Activated CD4-positive, alpha-beta memory T cell treated with anti-CD3 and anti-CD28 coated beads, Interleukin-2, amount 10 ng/mL, durations not matched to agents 7 days and 5 days (primary cell): ENCODE results near the gene NLRP11. TPM values are rescaled to one million over a fixed set of nuclear protein-coding genes. Genes with fewer than 3 reads are reported as not detected.
"Not testable (repeated sequence)": the region's sequence is repeated elsewhere in the genome, so short reads cannot be mapped to it uniquely, and the experiment has no call there.

Source experiments
- CTCF ChIA-PET: fragments of 350-600 bp; sonication (Branson Sonifier 250); formaldehyde crosslinking; loops from one replicate; lab custom pipeline; 2021; ENCODE audit warnings: antibody characterized with exemption, inconsistent platforms; lab: Charles Lee
- POLR2A ChIA-PET: fragments of 350-600 bp; sonication (Branson Sonifier 250); formaldehyde crosslinking; loops from one replicate; lab custom pipeline; 2021; ENCODE audit warnings: antibody characterized with exemption; lab: Charles Lee
- DNase-seq: peaks from one replicate; pipeline ENCODE4 v3.0.0-alpha.2; 2020
- H3K27ac Mint-ChIP-seq: one replicate; pipeline ENCODE4 v1.8.0; 2021; ENCODE audit warnings: mild to moderate bottlenecking, mixed read lengths
- H3K27me3 Mint-ChIP-seq: one replicate; pipeline ENCODE4 v1.8.0; 2021; ENCODE audit warnings: mixed read lengths
- H3K36me3 Mint-ChIP-seq: one replicate; pipeline ENCODE4 v1.8.0; 2021; ENCODE audit warnings: low read depth, mixed read lengths
- H3K4me1 Mint-ChIP-seq: one replicate; pipeline ENCODE4 v1.8.0; 2021; ENCODE audit warnings: mixed read lengths
- H3K4me3 Mint-ChIP-seq: one replicate; pipeline ENCODE4 v1.8.0; 2021; ENCODE audit warnings: mild to moderate bottlenecking, mixed read lengths
- H3K9me3 Mint-ChIP-seq: one replicate; pipeline ENCODE4 v1.8.0; 2021; ENCODE audit warnings: mixed read lengths
- total RNA-seq, 2 experiments: library from RNA; stranded (reverse); gene quantifications; one replicate each; pipeline ENCODE4 v1.2.3, GENCODE V29; 2021

The NLRP11 gene
- total RNA-seq, 2 experiments from 2014 or later = not detected

GRCh38 chr19:55766466-55766865 is 65.3 kb downstream of the NLRP11 start:
- peaks cover 3% of the 10 kb centered on the region for H3K9me3 Mint-ChIP-seq
- DNase-seq = no peak
- H3K4me1 Mint-ChIP-seq = no peaks in the 10 kb centered on the region
- H3K36me3 Mint-ChIP-seq = no peaks in the 10 kb centered on the region
- POLR2A ChIA-PET = no interaction called here
- no peak overlapping the region for H3K27ac Mint-ChIP-seq
- H3K27me3 Mint-ChIP-seq = peaks cover 1% of the 10 kb centered on the region
- H3K4me3 Mint-ChIP-seq = no peak overlapping the region
- CTCF ChIA-PET = no interaction called here

- POLR2A ChIA-PET, DNase-seq, H3K27me3 Mint-ChIP-seq, H3K9me3 Mint-ChIP-seq, H3K4me1 Mint-ChIP-seq, H3K4me3 Mint-ChIP-seq, H3K27ac Mint-ChIP-seq, CTCF ChIA-PET, H3K36me3 Mint-ChIP-seq: not testable (repeated sequence)
Observed at GRCh38 chr19:55758797-55759196, 73.0 kb downstream of the NLRP11 start, which contains the start of gene RFPL4A. RFPL4A (plus strand) TSS chr19:55759097; CDS start chr19:55761801, 2,704 bp downstream.

- POLR2A ChIA-PET, H3K27me3 Mint-ChIP-seq, H3K27ac Mint-ChIP-seq, H3K36me3 Mint-ChIP-seq, H3K4me1 Mint-ChIP-seq, H3K9me3 Mint-ChIP-seq, CTCF ChIA-PET, DNase-seq, H3K4me3 Mint-ChIP-seq: not testable (repeated sequence)
Observed at GRCh38 chr19:55756808-55757207, 75.0 kb downstream of the NLRP11 start.

GRCh38 chr19:55753401-55753800 is 78.4 kb downstream of the NLRP11 start:
- Mint-ChIP-seq H3K4me3 (no peak overlapping the region), H3K4me1 (no peaks in the 10 kb centered on the region), H3K27me3 (no peaks in the 10 kb centered on the region), H3K36me3 (no peaks in the 10 kb centered on the region), H3K9me3 (peaks cover 5% of the 10 kb centered on the region), H3K27ac (no peak overlapping the region)
- no peak for DNase-seq
- CTCF ChIA-PET = no interaction called here
- POLR2A ChIA-PET = no interaction called here

- no peaks in the 10 kb centered on the region for H3K27me3 Mint-ChIP-seq
- CTCF ChIA-PET = no interaction called here
Observed at GRCh38 chr19:55750715-55751114, 81.1 kb downstream of the NLRP11 start.

GRCh38 chr19:55738302-55738701 is 93.5 kb downstream of the NLRP11 start, which contains the start of gene NLRP9:
NLRP9 (minus strand) TSS chr19:55738402; CDS start chr19:55738374, 28 bp downstream.
- Mint-ChIP-seq H3K4me1 (no peaks in the 10 kb centered on the region), H3K4me3 (no peak within 1 kb of the TSS), H3K27ac (no peak within 1 kb of the TSS), H3K27me3 (no peaks in the 10 kb centered on the region), H3K9me3 (no peaks in the 10 kb centered on the region), H3K36me3 (no peaks in the 10 kb centered on the region)
- POLR2A ChIA-PET = no interaction called here
- no peak for DNase-seq
- CTCF ChIA-PET = no interaction called here

More at GRCh38 chr19:55750715-55751114, 81.1 kb downstream of the NLRP11 start:
- POLR2A ChIA-PET = no interaction called here
- no peaks in the 10 kb centered on the region for H3K36me3 Mint-ChIP-seq
- no peaks in the 10 kb centered on the region for H3K9me3 Mint-ChIP-seq
- no peak for DNase-seq
- H3K4me1 Mint-ChIP-seq = no peaks in the 10 kb centered on the region
- no peak overlapping the region for H3K27ac Mint-ChIP-seq
- H3K4me3 Mint-ChIP-seq = no peak overlapping the region

Other genes starting within 250 kb of the NLRP11 start
- 10 to 100 TPM; 10.9 to 11.7 TPM for gene FIZ1, start 232.5 kb downstream of the NLRP11 start, total RNA-seq
- gene ZNF524, start 231.7 kb downstream of the NLRP11 start, total RNA-seq = 10 to 100 TPM; 35.4 to 37.3 TPM
- 10 to 100 TPM; 15.3 to 15.4 TPM for gene ZNF865, start 226.4 kb downstream of the NLRP11 start, total RNA-seq
- gene ZNF784, start 207.4 kb downstream of the NLRP11 start, total RNA-seq = 1 to 10 TPM; 6.4 to 7.4 TPM
- 10 to 100 TPM; 35.7 to 39.7 TPM for gene ZNF580, start 191.0 kb downstream of the NLRP11 start, total RNA-seq
- gene ZNF581, start 188.3 kb downstream of the NLRP11 start, total RNA-seq = 10 to 100 TPM; 26.6 to 30.1 TPM
- 1 to 10 TPM; 3.7 to 3.8 TPM for gene CCDC106, start 183.8 kb downstream of the NLRP11 start, total RNA-seq
- 100 to 1,000 TPM; 204 to 213 TPM for gene U2AF2, start 177.0 kb downstream of the NLRP11 start, total RNA-seq
- gene EPN1, start 156.8 kb downstream of the NLRP11 start, total RNA-seq = 10 to 100 TPM; 63.9 to 64.5 TPM
- not detected for gene NLRP9, start 93.6 kb downstream of the NLRP11 start, total RNA-seq
- not detected for gene RFPL4A, start 72.9 kb downstream of the NLRP11 start, total RNA-seq
- not detected for gene RFPL4AL1, start 62.9 kb downstream of the NLRP11 start, total RNA-seq
- not detected for gene NLRP4, start 4.5 kb upstream of the NLRP11 start, total RNA-seq
- not detected for gene NLRP13, start 100.3 kb upstream of the NLRP11 start, total RNA-seq
- not detected for gene NLRP8, start 115.8 kb upstream of the NLRP11 start, total RNA-seq
- not detected for gene NLRP5, start 154.8 kb upstream of the NLRP11 start, total RNA-seq